PFSK-1 (cell line): Measurements from ENCODE around the gene C2orf42.

Experiments used
- POLR2AphosphoS5 ChIP-seq: IDR thresholded peaks from 2 replicates; pipeline ENCODE4 v1.6.1; 2012; ENCODE audit warnings: low read depth, mild to moderate bottlenecking, control low read depth, low read length, moderate library complexity
- SIN3A ChIP-seq: IDR thresholded peaks from 2 replicates; pipeline ENCODE4 v1.6.1; 2012; ENCODE audit warnings: mild to moderate bottlenecking, low read length, moderate library complexity, borderline replicate concordance; ENCODE audit not compliant: insufficient read depth
- TF ChIP-seq, protein P1 (sequence below), 2 experiments: IDR thresholded peaks; 2 replicates each; pipeline versions ENCODE4 v1.6.1 to v1.8.0; 2011 to 2012; ENCODE audit warnings: low read depth in 2 of 2, low read length in 2 of 2, control low read depth in 1 of 2, inconsistent platforms in 1 of 2, mild to moderate bottlenecking in 1 of 2, moderate library complexity in 1 of 2; ENCODE audit not compliant: insufficient read depth in 1 of 2

DNA sequence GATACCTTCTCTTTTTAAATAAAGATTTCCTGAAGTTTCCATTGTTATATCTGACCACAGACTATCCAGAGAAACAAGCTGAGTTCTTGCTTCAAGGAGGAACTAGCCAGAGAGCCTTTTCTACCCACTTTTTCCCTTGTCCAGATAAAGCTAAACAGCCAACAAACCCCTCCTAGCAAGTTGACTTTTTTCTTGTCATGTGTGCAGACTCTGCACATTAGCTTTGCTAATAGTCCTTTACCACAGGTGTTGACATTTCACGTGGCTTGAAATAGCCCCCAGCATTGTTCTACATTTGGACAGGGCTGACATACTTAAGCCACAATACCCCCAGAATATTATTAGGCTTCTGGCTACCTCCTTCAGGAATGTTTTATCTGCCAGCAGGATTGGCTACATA, 62.8 kb downstream of the C2orf42 start:
- no peak for TF ChIP-seq POLR2AphosphoS5
- TF ChIP-seq SIN3A, result no peak
- TF ChIP-seq, protein P1, sequence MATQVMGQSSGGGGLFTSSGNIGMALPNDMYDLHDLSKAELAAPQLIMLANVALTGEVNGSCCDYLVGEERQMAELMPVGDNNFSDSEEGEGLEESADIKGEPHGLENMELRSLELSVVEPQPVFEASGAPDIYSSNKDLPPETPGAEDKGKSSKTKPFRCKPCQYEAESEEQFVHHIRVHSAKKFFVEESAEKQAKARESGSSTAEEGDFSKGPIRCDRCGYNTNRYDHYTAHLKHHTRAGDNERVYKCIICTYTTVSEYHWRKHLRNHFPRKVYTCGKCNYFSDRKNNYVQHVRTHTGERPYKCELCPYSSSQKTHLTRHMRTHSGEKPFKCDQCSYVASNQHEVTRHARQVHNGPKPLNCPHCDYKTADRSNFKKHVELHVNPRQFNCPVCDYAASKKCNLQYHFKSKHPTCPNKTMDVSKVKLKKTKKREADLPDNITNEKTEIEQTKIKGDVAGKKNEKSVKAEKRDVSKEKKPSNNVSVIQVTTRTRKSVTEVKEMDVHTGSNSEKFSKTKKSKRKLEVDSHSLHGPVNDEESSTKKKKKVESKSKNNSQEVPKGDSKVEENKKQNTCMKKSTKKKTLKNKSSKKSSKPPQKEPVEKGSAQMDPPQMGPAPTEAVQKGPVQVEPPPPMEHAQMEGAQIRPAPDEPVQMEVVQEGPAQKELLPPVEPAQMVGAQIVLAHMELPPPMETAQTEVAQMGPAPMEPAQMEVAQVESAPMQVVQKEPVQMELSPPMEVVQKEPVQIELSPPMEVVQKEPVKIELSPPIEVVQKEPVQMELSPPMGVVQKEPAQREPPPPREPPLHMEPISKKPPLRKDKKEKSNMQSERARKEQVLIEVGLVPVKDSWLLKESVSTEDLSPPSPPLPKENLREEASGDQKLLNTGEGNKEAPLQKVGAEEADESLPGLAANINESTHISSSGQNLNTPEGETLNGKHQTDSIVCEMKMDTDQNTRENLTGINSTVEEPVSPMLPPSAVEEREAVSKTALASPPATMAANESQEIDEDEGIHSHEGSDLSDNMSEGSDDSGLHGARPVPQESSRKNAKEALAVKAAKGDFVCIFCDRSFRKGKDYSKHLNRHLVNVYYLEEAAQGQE (IDR thresholded peaks at IDR 0.05; ENCODE audit: insufficient read depth in 1 of 2, low read depth in 2 of 2, low read length in 2 of 2), result no peak
